AML-193 (cell line): ENCODE data around the gene TOMM7.
"Not testable (repeated sequence)": the region's sequence is repeated elsewhere in the genome, so short reads cannot be mapped to it uniquely, and the experiment has no call there.

ENCODE experiments used
- DNase-seq, 2 experiments: peaks; one replicate each; lab custom pipeline; 2025; lab: John Stamatoyannopoulos, UW

The TOMM7 gene

DNA sequence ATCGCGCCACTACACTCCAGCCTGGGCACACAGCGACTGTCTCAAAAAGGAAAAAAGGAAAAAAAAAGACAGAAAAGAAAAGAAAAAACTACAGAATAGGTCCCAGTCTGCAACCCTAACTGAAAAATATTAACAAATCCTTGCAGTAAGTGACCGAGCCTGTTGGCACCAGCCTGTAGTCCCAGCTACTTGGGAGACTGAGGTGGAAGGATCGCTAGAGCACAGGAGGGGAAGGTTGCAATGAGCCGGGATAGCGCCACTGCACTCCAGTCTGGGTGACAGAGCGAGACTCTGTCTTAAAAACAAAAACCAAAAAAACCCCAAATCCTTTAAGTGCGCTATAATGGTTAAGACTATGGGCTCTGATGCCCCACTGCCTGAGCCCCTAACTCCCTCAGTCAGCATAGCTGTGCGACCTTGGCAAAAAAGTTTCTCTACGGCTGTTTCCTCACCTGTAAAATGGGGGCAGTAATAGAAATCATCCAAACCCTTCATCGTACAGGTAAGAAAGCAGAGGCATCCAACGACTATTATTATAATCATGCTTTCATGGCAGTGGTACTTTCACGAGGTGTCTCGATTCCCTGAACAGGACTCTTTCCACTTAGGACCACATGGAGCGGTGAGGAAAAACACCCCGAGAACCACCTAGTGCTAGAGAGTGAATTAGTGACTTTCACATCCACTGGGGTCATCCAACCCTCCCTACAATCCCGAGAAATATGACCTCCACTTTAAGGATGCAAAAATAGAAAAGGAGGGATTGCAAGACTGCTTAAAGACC lies 755 bp downstream of the TOMM7 start:
- DNase-seq: no peak

DNA sequence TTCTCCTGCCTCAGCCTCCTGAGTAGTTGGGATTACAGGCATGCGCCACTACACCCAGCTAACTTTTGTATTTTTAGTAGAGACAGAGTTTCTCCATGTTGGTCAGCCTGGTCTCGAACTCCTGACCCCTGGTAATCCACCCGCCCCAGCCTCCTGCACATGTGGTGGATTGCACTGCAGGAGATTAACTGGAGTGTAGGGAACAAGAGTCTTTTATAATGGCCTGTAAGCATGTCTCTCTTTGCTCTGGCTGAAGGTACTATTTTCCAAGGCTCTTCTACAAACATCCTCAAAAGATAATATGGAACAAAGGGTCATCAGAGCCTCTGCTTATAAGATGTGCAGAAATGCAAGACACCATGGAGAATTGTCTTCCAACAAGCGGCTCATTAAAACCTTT lies 3.2 kb downstream of the TOMM7 start:
- DNase-seq: no peak

DNA sequence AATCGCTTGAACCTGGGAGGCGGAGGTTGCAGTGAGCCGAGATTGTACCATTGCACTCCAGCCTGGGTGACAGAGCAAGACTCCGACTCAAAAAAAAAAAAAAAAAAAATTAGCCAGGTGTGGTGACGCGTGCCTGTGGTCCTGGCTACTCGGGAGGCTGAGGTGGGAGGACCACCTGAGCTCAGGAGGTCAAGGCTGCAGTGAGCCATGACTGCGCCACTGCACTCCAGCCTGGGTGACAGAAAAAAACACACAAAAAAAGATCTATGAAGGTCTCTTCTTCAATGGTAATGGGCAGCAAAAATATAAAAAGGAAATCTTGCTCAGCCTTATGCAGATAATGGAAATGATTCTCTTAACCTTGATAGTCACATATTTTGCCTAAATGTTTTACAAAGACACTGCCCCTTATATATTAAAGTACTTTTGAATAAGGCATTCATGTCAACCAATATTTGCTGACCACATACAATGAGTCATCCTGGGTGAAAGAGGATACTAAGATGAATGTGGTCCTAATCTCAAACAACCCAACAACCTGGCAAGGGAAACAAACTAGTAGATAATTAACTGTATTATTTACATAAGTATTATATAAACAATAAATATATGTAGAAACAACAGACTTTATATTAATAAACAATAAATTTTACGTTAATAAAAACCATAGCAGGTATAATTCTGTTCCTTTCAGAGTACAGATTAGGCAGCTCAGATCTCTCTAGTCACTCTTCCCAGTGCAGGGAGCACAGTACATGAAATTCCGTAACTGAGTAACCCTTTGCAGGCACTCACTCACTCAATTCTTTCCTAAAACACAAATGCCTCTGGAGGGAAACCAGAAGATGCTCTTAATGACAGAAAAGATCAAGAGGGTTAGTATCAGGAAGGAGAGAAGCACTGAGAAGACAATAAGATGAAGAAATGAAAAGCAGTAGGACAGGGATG lies 8.1 kb downstream of the TOMM7 start:
- DNase-seq: no peak

DNA sequence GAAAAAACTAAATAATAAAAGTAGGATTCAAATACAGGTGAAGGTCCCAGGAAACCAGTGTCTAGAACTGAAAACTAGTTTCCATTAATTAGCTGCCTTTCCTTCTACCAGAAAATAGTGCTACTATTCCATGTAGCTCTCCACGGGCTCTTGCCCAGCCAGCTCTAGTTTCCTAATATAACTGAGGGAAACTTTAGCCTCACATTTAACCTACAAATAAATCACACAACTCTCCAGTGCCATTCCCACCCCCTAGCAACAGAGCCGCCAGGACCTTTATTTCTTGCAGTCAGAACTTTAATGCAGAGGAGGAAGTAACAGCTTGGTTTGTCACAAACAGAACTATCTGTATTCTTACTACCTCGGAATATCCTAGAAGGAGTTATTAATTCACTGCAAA lies 10.3 kb downstream of the TOMM7 start:
- DNase-seq: no peak

DNA sequence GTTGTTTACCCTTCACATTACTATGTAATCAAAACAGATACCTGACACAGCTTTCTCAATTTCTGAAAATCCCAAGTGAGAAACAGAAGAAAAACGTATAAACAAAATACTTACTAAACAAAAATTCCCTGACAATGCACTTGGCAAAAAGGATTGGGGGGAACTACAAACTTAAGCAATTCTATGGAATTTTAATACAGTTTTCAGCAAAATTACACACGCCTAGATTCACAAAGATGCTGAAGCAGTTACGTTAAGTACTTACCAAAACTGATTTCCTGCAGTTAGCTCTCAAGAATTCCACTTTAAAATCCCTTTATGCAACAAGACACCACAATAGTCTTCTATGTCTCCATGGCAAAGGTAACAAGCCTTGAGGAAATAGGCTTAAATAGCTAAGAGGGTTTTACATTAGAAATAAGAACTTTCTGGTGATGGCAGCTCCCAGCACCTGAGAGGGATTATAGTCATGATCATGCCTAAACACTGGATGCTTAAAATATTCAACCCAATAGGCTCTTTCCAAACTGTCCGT lies 10.8 kb downstream of the TOMM7 start:
- no peak for DNase-seq

DNA sequence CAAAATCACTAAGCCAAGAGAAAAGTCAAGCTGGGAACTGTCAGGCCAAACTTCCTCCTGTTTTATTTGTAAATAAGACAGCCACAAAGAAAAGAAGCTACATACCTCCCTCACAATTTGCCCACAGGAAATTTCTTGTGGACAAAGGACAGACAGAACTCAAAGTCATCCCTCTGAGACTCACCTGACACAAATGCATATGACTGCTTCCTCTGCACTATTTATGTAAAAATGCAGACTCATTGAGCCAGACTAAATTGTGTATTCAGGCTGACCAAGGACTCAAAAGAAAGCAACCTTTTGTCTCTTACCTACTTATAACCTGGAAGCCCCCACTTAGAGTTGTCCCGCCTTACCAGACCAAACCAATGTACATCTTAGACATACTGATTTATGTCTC lies 11.8 kb downstream of the TOMM7 start:
- DNase-seq: no peak

DNA sequence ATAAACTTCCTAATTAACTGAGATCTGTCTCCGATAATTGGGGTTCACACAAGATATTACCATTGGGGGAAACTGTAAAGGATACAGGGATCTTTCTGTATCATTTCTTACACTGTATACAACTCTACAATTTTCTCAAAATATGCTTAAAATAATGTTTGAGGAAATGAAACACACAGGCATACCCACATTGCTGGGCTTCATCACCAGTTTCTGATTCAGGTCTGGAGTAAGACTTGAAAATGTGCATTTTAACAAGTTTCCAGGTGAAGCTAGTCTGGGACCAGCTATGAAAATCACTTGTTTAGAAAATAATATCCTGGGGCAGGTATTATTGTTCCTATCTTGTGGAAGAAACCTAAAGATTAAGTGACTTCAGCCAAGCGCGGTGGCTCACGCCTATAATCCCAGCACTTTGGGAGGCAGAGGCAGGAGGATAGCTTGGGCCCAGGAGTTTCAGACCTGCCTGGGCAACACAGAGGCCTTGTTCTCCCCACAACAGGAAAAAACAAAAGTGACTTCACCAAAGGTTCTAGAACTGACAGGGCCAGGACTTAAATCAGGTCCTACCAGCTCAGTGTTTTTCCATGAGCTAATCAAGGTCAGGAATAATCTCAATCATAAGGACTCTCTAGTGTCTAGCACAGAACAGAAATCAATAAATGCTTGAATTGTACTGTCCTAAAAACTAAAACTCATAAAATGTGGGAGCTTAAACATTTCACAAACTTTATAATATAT lies 12.6 kb downstream of the TOMM7 start:
- DNase-seq: no peak

DNA sequence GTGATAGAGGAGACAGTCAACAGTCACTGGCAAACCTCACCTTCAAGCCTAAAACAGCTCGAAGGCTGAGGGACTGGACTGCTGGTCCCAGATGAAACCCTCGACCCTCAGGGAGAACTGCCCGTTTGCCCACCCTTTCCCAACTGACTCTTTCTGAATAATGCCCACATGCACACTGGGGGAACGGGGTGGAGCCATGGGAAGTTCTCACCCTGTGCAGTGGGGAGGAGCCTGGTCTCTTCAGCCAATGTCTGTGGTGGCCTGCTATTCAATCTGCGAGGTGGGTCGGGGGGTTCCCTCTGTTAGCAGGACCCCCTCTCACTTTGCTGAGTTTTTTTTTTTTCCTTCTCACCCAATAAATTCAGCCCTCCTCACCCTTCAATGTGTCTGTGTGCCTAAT lies 14.5 kb downstream of the TOMM7 start:
- no peak for DNase-seq

DNA sequence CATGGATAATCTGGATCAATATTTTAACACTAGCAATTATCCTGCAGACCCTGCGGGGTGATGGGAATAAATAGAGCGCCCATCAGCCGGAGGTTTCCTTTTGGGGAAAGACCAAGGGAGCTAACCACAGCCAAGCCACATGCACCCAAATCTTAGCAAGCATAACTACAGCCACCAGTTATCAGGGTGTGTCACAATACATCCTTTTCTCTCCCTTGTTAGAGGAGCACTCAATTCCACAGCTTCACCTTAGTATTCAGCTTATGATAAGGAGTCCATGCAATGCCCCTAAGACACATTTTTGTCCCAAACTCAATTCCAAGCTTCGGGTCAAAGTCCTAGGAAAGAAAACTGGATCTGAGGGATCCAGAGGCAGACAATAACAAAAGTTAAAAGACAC lies 15.9 kb downstream of the TOMM7 start:
- DNase-seq: no peak

DNA sequence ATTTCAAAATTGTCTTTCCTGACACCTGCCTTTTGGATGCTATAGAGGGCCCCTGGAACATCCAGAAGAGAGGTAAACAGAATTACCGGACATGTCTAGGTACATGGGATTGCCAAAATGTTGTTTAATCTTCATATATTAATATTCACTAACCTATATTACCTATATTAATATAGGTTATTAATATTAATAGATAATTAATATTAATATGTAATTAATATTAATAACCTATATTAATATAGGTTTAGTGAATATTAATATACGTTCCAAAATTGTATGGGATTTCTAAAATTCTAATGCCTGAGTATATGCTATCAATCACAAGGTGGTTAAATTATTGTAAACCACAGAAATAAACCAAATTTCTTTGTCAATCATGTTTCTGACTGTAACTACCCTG lies 17.4 kb downstream of the TOMM7 start:
- no peak for DNase-seq

DNA sequence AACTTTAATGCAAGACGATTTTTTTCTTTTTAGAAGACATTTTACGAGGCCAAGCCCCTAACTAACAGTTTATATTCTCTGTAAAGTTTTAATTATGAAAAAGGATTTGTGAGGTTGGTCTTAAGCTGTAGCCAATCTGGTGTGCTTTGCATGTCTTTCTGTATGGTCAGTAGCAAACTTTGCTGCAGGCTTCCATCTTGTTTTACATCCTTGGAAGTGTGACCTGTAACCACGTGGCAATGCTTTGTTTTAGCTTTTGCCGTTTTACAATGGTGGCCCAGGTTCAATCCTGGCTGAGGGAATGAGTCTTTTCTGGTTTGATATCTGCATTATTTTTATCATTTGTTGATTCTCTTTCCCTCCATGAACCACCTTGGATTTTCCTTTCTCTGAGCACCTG lies 19.8 kb downstream of the TOMM7 start:
- DNase-seq: not testable (repeated sequence)

DNA sequence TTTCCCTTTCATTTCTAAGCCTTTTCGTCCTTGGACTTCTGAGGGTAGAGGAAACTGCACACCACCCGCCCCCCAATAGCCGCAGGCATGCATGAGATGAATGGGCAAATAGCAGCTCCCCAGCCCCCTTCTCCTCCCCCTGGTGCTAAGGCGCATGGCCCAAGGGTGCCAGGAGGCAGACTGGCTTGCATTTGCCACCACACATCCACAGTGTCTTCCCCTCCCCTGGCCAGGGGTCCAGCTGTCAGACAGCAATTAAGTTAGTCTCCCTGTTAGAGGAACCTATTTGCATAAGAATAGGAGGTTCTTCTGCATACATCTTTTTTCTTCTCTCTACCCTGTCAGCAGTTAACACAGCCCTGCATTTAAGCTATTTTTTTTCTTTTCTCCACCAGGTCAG lies 20.2 kb downstream of the TOMM7 start:
- DNase-seq: no peak

DNA sequence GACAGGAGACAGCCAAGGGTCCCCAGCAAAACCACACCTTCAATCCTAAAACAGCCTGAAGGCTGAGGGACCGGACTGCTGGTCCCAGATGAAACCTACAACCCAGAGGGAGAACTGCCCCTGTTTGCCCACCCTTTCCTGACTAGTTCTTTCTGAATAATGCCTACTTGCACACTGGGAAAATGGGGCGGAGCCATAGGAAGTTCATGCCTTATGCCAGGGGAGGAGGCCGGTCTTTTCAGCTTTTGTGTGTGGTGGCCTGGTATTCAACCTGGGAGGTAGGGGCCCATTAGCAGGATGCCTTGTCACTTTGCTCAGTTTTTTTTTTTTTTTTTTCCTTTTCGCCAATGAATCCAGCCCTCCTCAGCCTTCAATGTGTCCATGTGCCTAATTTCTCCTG lies 20.7 kb downstream of the TOMM7 start:
- no peak for DNase-seq

DNA sequence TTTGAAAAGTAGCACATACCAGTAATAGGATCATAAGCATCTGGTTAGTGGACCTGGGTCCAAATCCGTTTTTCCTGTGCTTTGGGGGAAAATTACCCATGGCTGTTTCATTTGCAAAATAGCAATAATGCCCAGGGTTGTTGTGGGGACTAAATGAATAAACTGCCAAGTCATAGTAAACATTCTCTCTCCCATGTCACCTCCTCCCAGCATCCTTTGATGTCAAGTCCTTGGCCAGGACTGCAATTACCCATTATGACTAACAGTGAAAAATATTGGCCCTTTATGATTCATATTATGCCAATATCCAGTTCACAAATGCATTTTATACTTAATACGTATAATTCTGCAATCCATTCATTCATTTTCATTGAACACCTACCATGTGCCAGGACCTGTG lies 23.0 kb downstream of the TOMM7 start:
- DNase-seq: no peak

DNA sequence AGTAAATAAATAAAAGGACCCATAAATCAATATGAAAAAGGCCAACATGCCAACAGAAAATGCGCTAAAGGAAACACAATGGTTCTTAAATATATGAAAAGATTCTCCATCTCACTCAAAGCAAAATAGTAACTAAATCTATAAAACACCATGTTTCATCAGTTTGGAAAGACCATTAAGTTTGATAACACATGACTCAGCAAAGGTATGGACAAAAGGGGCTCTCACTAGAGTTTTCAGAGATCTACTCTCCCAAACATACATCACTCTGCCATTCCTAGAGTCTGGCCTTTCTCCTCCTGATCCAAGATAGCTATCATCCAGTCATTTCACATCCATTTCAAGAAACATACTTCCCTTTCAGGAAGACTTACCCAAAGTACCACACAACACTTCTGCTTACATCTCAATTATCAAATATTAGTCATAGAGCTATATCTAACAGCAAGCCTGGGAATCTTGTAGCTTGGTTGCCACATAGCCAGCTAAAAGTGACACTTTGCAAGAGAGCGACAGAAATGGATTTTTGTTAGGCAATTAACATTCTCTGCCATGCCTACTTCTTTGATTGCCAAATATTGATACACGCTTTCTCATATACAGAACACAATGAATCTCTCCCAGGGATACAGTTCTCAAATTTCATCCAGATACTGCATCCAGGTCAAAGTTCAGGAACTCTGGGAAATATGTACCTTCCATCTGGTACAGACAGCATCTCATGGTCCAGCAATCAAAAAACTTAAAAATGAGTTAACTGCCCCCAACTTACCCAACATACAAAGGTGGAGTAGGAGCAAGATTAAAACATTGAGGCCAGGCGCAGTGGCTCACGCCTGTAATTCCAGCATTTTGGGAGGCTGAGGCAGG lies 28.8 kb downstream of the TOMM7 start:
- no peak for DNase-seq

DNA sequence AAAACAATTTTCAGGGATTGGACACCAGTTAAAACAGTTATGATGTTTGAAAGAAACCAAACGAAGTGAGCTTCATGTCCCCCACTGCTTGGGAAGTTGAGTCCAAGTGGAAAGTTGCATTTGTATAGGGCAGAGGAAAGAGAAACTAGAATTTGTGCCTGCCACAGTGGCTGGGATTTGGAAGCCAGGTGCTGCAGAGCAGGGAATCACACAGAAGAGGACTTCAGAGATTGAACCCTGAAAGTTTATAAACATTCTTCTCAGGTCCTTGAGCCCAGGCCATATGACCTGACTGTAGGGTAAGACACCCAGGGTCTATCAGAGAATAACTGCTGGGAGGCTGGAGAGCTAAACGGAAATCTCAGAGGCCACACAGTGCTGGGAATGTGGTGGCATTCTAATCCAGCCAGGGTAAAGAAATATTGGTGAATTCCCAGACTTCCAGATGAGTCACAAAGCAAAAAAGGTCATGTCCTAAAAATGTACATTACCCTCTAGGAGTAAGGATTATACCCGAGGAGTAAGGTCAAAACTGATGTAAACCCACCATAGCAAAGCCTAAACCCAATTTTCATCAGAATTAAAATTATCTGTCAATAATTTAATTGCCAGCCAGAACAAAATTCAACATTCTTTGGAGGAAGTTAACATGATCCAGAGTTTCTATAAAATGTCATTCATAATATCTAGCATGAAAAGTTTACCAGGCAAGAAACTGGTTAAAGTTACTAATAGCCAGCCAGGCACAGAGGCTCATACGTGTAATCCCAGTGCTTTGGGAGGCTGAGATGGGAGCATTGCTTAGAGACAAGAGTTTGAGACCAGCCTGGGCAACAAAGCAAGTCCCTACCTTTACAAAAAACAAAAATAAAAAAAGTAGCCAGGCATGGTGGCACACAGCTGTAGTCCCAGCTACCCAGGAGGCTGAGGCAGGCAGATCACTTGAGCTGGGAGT lies 31.2 kb downstream of the TOMM7 start:
- no peak for DNase-seq

DNA sequence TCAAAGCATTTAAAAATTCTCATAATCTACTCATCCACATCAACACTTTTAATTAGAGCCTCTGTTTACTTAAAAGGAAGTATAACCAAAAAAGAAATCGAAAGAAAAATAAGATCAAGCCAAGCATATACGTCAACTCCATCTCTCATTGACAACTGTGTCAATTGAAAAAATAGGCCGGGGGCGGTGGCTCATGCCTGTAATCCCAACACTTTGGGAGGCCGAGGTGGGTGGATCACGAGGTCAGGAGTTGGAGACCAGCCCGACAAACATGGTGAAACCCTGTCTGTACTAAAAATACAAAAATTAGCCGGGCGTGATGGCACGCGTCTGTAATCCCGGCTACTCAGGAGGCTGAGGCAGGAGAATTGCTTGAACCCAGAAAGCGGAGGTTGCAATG lies 32.0 kb downstream of the TOMM7 start:
- not testable (repeated sequence) for DNase-seq

DNA sequence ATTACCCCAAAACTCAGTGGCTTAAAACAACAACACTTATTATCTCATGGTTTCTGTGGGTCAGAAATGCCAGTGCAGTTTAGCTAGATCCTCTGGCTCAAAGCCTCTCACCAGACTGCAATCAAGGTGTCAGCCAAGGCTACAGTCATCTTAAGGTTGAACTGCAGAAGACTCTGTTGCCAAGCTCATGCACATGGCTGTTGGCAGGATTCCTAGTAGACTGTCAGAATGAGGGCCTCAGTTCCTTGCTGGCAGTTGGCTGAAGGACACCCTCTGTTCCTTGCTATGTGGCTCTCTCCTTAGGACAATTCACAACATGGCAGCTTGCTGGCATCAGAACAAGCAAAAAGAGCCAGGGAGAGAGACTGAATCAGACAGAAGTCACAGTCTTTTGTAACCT lies 34.7 kb downstream of the TOMM7 start:
- no peak for DNase-seq

DNA sequence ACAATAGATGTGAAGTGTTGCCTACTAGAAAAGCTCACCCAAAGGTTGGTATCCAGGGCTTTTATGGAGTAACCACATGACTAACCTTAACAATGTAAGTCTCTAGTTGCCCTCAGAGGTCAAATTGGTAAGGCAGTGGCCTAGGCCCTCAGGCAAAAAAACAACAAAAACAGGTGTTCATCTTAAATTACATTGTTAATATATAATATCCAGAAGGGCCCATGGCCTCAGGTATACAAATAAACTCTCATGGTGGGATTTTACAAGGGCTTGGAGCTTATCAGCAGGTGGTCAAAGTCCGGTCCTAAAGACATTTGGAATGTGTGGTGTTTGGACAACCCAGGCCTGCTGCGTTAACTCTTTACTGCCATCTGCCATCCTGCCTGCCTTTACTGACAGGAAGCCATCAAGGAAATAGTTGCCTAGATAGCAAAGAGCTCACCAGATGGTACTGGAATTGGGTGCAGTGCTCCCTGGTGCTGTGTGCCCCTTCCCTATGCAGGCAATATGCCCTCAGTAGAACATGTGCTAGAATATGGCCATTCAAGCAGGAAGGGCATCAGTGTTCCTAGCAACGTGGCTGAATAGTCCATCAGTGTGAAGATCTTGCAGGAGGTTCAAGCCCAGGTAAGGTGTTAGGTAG lies 36.2 kb downstream of the TOMM7 start:
- DNase-seq: no peak

DNA sequence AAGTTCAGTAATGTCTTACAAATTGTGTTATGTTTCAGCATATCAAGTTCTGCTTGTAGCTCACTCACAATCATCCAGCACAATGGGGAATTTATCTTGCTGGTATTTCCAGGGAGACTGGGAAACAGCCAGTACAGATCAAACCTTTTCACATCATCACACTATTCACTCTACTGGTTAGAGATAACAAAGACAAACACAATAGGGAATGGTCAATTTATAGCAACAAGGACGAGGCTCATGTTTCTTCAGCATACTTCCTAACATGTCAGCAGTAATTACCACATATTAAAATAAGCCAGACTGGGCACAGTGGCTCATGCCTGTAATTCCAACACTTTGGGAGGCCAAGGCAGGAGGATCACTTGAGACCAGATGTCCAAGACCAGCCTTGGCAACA lies 38.3 kb downstream of the TOMM7 start:
- DNase-seq: no peak
